ENCODE results near the gene MAGEF1. TPM values are rescaled to one million over a fixed set of nuclear protein-coding genes. Genes with fewer than 3 reads are reported as not detected.

The MAGEF1 gene
- total and polyA plus RNA-seq, 2 of the 8 experiments (the other 6 are each of a cell fraction or from before 2014, with no cell fraction given): 26.5 to 56.7 TPM

DNA sequence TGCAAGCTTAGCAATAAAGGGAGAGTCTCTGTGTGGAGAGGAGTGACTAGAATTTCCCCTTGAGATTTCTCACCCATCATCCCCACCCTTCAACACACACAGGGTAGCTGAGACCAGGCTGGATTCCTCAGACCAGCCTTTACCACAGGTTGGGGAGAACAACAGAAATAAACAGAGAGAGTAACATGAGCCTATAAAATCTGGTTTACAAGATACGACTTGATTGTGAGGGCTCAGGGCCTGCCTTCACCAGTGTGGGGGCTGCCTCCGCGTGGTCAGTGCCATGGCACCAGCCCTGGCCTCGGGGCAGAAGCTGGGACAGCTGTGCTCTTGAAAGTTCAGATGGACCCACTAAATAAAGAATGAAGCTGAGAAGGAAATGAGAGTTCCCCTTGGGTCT is 14.6 kb upstream of the MAGEF1 start:
- Histone ChIP-seq H2AK5ac (ENCODE audit: low read depth, low read length) (no peak overlapping the region), H2BK15ac (ENCODE audit: low read length) (no peak overlapping the region), H2BK20ac (ENCODE audit: low read length) (no peak overlapping the region), H3K9me3 (ENCODE audit: insufficient read depth in 2 of 2, low read depth in 1 of 2, low read length in 1 of 2) (no peaks in the 10 kb centered on the region), H4K20me1 (replicated peaks in 1 of 2; ENCODE audit: control insufficient read depth in 1 of 2, insufficient read depth in 2 of 2, low read length in 2 of 2) (no peaks in the 10 kb centered on the region), H3K27ac (ENCODE audit: low read depth, low read length) (no peak overlapping the region), H3K4me1 (replicated peaks in 1 of 4; ENCODE audit: control insufficient read depth in 3 of 4, insufficient read depth in 4 of 4, low read length in 3 of 4) (no peaks in the 10 kb centered on the region; a peak in 1 of 7 replicates), H3K56ac (replicated peaks; ENCODE audit: insufficient read length, low read depth, low read length) (no peak overlapping the region), H2BK5ac (ENCODE audit: low read depth, low read length) (no peak overlapping the region), H2AFZ (ENCODE audit: low read length) (no peak overlapping the region), H4K91ac (replicated peaks; ENCODE audit: insufficient read length, low read length) (no peak overlapping the region), H4K5ac (ENCODE audit: insufficient read length, low read depth, low read length) (no peak overlapping the region), H3K23me2 (ENCODE audit: low read depth, low read length) (no peaks in the 10 kb centered on the region), H3K79me2 (ENCODE audit: control insufficient read depth in 1 of 2, insufficient read depth in 2 of 2, low read length in 2 of 2) (no peaks in the 10 kb centered on the region), H3K14ac (ENCODE audit: insufficient read length) (no peak overlapping the region), H3K79me1 (ENCODE audit: low read depth, low read length) (no peaks in the 10 kb centered on the region), H3K36me3 (ENCODE audit: control insufficient read depth in 2 of 4, insufficient read depth in 4 of 4, low read length in 3 of 4) (no peaks in the 10 kb centered on the region), H3K4me2 (ENCODE audit: insufficient read depth in 1 of 2, low read depth in 2 of 2, low read length in 2 of 2) (no peak overlapping the region), H3K9ac (replicated peaks in 1 of 4; ENCODE audit: extremely low read depth in 1 of 4, low read depth in 3 of 4, low read length in 3 of 4) (no peak overlapping the region), H3K4ac (replicated peaks; ENCODE audit: insufficient read length, low read depth, low read length) (no peak overlapping the region), H3K23ac (ENCODE audit: insufficient read length) (no peak overlapping the region), H3K18ac (ENCODE audit: extremely low read depth, low read length) (no peak overlapping the region), H2BK120ac (replicated peaks; ENCODE audit: low read depth, low read length) (no peak overlapping the region), H4K8ac (ENCODE audit: extremely low read depth, insufficient read depth, low read length) (no peak overlapping the region), H3K27me3 (replicated peaks in 1 of 4; ENCODE audit: control insufficient read depth in 3 of 4, extremely low read depth in 1 of 4, insufficient read depth in 3 of 4, low read length in 3 of 4) (peaks cover 0 to 3% (median 0%) of the 10 kb centered on the region in 4 experiments; a peak in 3 of 7 replicates), H2BK12ac (ENCODE audit: low read depth, low read length) (no peak overlapping the region), H3K4me3 (ENCODE audit: extremely low read depth in 1 of 4, insufficient read depth in 2 of 4, low read depth in 3 of 4, low read length in 4 of 4) (no peak overlapping the region)
- TF ChIP-seq SIRT6 (IDR thresholded peaks at IDR 0.05; ENCODE audit: low read length) (no peak), ASH2L (IDR thresholded peaks at IDR 0.05; ENCODE audit: low read length) (no peak), CTBP2 (IDR thresholded peaks at IDR 0.05; ENCODE audit: borderline replicate concordance, insufficient read depth, insufficient read length, low read length) (no peak), ZNF274 (IDR thresholded peaks at IDR 0.05; ENCODE audit: borderline replicate concordance, extremely low read depth, low read length) (no peak), CEBPB (IDR thresholded peaks at IDR 0.05; ENCODE audit: low read depth, low read length) (no peak), RAD21 (IDR thresholded peaks at IDR 0.05 in 1 of 2, conservative IDR thresholded peaks at IDR 0.05 in 1 of 2; ENCODE audit: low read depth in 2 of 2, low read length in 2 of 2) (no peak), TAF7 (optimal IDR thresholded peaks at IDR 0.05; ENCODE audit: borderline replicate concordance, low read depth, low read length) (no peak), SAP30 (IDR thresholded peaks at IDR 0.05; ENCODE audit: insufficient read depth, insufficient replicate concordance, low read length) (no peak), POLR2A (IDR thresholded peaks at IDR 0.05; ENCODE audit: control extremely low read depth in 1 of 2, low read depth in 2 of 2, low read length in 2 of 2) (no peak), HDAC6 (IDR thresholded peaks at IDR 0.05; ENCODE audit: low read depth, low read length) (no peak), BCL11A (IDR thresholded peaks at IDR 0.05; ENCODE audit: low read depth in 2 of 2, low read length in 2 of 2) (no peak), BACH1 (IDR thresholded peaks at IDR 0.05; ENCODE audit: low read length) (no peak), KDM4A (IDR thresholded peaks at IDR 0.05; ENCODE audit: low read depth, low read length, severe bottlenecking) (no peak)
- POLR2A ChIA-PET (ENCODE audit: partially characterized antibody): interaction anchor here (1.3 to 4.9 kb wide), 2 partner anchors 9 to 15 kb away, joined by 4 to 21 read pairs; partner anchors contain the start of gene MAGEF1
- FAIRE-seq (no peak), DNase-seq (ENCODE audit: low read depth in 1 of 2, low spot score in 2 of 2) (no peak)
- CTCF ChIA-PET (ENCODE audit: partially characterized antibody): interaction anchor here (0.7 to 11.2 kb wide), 40 partner anchors 8 to 288 kb away, joined by 3 to 100 read pairs (median 5); no protein-coding TSS in a partner anchor
- WGBS, 2 experiments (ENCODE audit: extremely low coverage in 1 of 2, insufficient coverage in 1 of 2, insufficient read length in 1 of 2, insufficient replicate concordance in 2 of 2, low coverage in 1 of 2, low lambda C conversion rate in 2 of 2, missing lambda C conversion rate in 1 of 2): 93% methylated on average over 4 of the region's 4 CpGs; no CpG with 5 or more reads in 1 of the 2 experiments
